GM19238 (cell line): ENCODE measurements around the gene TMEM258.

Experiments
- DNase-seq: peaks from one replicate; pipeline ENCODE4 v3.0.0; 2011; ENCODE audit warnings: low spot score; ENCODE audit not compliant: insufficient read length

The TMEM258 gene

DNA sequence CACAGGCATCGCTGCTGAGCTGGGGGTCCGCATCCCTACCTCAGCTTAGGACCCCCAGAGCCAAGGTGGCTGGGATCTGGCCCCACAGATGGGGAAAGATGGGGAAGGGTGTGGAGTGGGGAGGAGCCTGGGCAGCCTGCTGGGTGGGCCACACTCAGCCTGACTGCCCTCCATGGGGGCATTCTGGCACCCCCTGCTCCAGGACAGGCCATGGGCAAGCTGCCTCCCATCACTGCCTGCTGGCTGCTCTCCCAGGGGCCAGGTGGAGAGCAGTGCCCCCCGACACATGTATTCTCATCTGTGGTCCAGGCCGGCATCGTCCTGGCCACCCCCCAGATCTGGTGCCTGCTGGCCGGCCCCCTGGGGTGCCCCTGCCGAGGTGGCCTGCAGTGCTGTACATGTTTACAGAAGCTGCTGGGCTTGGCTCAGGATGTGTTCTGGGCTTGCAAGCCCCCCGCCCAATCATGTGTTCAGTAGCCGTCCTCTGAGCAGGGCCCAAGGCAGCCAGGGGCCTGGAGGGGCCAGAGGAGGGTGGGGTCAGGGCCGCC is 47.7 kb downstream of the TMEM258 start:
- DNase-seq: no peak

DNA sequence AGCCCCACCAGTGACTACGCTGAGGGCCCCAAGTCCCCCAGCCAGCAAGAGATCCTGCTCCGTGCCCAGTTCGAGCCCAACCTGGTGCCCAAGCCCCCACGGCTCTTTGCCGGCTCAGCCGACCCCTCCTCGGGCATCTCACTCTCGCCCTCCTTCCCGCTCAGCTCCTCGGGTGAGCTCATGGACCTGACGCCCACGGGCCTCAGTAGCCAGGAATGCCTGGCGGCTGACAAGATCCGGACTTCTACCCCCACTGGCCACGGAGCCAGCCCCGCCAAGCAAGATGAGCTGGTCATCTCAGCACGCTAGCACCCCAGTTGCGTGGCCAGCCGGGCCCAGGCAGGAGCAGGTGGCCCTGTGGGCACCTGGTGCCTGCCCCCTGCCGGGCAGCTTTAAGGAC is 48.2 kb downstream of the TMEM258 start:
- no peak for DNase-seq

GRCh38 chr11:61743486-61744095 is 48.8 kb downstream of the TMEM258 start:
- DNase-seq: no peak

DNA sequence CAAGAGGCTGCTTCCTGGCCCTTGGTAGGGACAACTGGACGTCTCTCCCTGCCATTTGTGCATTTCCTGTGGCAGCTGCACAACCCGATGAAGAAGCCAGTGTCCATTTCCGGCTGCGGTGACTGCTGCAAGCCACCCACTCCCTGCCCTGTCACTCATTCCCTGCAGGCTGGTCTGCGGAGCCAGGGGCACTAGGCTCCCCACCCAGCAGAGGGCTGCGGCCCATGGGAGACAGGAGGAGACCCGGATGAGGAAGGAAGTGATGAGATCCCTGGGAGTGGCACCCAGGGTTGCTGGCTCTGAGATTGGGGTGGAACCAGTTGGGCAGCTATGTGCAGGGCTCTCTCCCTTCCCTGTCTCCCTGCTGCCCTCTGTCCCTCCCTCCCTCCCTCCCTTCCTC is 50.0 kb downstream of the TMEM258 start:
- no peak for DNase-seq

- no peak for DNase-seq
Measured at GRCh38 chr11:61739966-61740365, 52.4 kb downstream of the TMEM258 start.

DNA sequence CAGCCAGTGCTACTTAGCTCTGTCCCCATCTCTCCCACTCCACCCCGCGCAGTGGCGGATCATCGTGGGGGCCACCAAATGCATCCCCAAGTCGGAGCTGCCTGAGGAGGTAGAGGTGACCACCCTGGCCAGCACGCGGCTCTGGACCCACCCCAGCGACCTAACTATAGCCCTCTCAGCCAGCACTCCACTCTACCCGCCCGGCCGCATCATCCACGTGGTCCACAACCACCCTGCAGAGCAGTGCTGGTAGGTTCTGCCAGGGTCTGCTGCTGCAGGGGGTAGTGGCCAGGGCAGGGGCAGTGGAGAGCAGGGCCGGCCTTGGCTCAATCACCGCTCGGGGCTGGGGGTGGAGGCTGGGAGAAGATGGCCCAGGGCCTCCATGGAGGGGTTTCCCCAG is 53.0 kb downstream of the TMEM258 start:
- no peak for DNase-seq
